ENCODE data around the gene FBXO2.

The FBXO2 gene, protein sequence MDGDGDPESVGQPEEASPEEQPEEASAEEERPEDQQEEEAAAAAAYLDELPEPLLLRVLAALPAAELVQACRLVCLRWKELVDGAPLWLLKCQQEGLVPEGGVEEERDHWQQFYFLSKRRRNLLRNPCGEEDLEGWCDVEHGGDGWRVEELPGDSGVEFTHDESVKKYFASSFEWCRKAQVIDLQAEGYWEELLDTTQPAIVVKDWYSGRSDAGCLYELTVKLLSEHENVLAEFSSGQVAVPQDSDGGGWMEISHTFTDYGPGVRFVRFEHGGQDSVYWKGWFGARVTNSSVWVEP

GRCh38 chr1:11654137-11654938, at the start of gene FBXO2, which contains the start of gene FBXO44:
Gene FBXO2 (minus strand): TSS chr1:11654429. CDS start chr1:11654340, 89 bp downstream.
Gene FBXO44 (plus strand): TSS chr1:11654877. CDS start chr1:11655836, 959 bp downstream.
- DNase-seq (ENCODE audit: low read depth), result peak; percentile 31

GRCh38 chr1:11703357-11704193, 49.3 kb upstream of the FBXO2 start:
- DNase-seq (ENCODE audit: low read depth), result no peak

- DNase-seq (ENCODE audit: low read depth), result no peak
These were observed 48.0 kb upstream of the FBXO2 start for GRCh38 chr1:11701981-11702803.

DNA sequence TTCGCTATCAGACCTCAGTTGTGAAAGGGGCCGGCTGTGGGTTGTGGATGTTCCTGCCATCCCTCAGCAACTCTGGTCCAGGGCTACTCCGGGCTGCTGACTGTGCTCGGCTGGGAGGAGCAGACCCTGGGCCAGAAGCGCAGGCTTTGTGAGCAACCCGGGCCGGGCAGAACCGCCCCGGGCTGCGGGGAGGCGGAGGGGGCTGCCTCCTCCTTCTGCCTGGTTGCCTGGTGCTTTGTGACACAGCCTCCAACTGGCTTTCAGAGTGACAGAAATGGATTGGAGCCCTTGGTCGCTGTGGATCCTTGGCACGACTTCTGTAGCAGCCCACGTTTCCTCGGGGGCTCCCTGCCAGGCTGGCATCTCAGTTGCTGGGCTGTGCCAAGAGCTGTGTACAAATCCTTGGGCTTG, 47.3 kb upstream of the FBXO2 start:
- DNase-seq (ENCODE audit: low read depth), result no peak

DNA sequence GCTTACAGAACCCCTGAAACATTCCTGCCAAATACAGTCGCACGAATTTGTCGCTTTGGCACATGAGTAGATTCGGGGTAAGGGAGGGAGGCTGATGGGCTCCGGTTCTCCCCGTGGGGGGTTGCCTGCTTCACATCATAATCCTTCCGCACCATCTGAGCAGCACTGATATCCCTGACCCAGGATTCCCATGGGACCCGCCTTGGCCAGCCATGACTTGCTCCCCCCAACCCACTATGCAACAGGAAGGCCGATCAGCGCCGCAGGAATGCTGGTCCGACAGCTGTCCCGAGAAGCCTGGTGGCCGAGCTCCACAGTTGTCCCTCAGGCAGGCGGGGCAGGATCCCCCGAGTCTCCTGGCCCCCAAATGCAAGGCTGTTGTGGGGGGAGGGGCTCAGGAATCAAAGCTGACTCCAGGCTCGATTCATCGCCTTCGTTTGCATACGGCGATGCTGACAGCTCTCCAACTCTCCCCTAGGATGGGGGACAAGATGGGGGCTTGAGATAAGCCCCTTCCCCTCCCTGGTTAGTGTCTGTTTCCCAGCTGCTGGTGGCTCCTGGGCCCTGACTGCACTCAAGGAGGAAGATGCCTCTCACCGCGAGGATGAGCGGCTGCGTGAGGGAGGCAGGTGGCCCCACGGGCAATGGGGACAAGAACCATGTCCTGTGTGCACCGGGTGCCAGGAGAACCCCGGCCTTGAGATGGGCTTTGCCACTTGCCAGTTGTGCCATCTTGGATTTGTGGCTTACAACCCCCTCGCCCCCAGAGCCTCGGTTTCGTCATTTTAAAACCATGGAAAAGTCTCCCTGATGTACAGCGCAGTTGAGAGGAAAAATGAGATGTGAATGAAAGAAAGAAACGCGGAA, 46.6 kb upstream of the FBXO2 start:
- no peak for DNase-seq (ENCODE audit: low read depth)

DNA sequence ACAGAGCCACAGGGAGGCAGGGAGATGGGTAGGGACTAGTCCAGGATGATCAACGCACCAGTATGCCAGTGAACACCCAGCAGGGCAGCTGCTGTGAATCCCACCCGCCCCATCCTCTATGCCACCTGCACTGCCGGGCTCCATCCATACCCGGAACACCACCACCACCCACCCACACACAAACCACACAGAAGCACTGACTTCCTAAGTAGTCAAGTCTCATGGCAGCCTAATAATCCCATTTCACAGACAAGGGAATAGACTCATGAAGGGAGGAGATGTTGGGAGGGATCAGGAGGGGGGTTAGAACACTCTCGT, 43.6 kb upstream of the FBXO2 start:
- no peak for DNase-seq (ENCODE audit: low read depth)

DNA sequence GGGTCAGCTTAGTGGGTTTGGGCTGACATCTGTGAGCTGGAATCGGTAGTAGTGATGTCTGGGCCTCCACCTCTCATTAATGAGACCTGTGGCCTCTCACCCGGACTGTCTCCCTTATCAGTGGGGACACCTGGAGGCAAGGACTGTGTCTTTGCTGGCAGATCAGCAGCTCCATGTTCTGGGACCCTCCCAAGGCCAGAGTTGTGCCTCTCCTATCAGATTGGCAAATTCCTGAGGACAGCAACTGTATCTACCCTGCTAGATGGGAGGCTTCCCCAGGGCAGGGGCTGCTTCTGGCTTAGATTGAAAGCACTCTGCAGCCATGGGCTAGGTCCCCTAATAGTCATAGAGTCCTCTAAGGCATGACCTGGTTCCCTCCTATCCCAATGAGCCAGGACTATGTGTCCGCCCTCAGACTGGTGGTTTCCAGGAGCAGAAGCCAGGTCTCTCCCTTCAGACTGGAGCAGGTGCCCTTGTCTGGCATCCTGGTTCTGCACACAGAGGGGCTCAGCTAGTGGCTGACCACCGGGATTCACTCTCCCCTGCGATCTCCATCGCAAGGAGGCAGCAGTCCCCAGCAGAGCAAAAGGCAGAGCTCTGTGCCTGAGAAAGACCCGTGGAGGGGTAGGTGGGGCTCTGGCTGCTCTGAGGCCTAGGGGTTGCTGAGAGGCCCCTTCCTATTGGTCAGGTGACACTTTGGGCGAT, 43.1 kb upstream of the FBXO2 start:
- DNase-seq (ENCODE audit: low read depth), result no peak

GRCh38 chr1:11695861-11696260, 41.6 kb upstream of the FBXO2 start:
- no peak for DNase-seq (ENCODE audit: low read depth)

DNA sequence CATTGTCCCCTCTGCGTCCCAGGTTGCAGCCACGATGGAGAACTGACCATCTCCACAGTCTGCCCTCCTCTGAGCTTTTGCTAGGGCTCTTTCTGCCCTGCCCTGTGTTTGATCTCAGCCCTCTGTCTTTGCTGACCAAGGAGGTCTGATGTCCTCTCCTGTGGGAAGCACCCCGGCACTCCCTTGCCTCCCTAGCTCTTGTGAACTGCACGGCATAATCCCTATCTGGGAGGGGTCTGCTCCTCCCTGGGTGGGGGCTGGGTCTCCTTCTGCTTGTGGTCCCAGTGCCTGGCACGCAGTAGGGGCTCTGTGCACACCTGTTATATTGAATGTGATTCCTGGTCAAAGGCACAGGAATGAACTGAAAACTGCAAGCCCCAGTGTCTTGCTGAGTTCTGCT, 39.7 kb upstream of the FBXO2 start:
- no peak for DNase-seq (ENCODE audit: low read depth)

GRCh38 chr1:11693024-11693590, 38.9 kb upstream of the FBXO2 start:
- peak; percentile 41 for DNase-seq (ENCODE audit: low read depth)

- DNase-seq (ENCODE audit: low read depth), result no peak
These were observed 37.9 kb upstream of the FBXO2 start for GRCh38 chr1:11691928-11692711.

GRCh38 chr1:11691302-11691914, 37.2 kb upstream of the FBXO2 start, which contains the start of gene DRAXIN:
Gene DRAXIN (plus strand): TSS chr1:11691710. CDS start chr1:11706259, 14,549 bp downstream.
- DNase-seq (ENCODE audit: low read depth), result no peak

GRCh38 chr1:11690397-11691301, 36.4 kb upstream of the FBXO2 start:
- DNase-seq (ENCODE audit: low read depth), result no peak

DNA sequence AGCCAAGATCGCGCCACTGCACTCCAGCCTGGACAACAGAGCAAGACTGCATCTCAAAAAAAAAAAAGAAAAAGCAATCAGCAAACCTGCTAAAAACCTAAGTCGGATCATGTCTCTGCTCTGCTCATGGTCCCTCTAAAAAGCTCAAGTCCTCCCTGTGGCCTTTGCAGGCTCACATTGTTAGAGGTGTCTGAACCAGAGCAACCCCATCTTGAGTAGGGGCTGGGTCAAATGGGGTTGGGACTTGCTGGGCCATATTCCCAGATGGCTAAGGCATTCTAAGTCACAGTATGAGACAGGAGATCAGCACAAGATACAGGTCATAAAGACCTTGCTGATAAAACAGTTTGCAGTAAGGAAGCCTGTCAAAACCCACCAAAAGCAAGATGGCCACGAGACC, 34.3 kb upstream of the FBXO2 start:
- no peak for DNase-seq (ENCODE audit: low read depth)

- DNase-seq (ENCODE audit: low read depth), result no peak
These were observed 31.1 kb upstream of the FBXO2 start for GRCh38 chr1:11685210-11685752.

DNA sequence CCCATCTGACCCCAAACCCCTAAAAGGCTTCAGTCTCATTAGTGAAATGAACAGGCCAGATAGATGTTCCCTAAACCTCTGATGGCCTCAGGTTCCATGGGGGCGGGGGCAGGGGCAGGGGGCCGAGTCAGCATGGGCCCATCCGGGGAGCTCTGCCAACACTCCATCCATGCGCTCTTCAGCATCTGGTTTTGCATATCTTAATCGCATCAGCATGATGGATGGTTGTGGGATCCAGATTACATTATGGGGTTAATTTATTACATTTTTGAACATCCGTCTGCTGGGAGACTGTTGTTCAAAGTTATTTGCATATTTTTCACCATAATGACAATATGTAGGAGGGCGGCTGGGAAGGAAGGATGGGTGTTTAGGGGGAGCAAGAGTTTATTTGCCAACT, 29.8 kb upstream of the FBXO2 start:
- DNase-seq (ENCODE audit: low read depth), result no peak

- no peak for DNase-seq (ENCODE audit: low read depth)
These were observed 28.6 kb upstream of the FBXO2 start for GRCh38 chr1:11682799-11683198.

Measured in activated gamma-delta T cell treated with anti-CD3 and anti-CD28 coated beads, Interleukin-2, amount 50 U/mL, for 16 hours (primary cell).